HG03439 (cell line): ENCODE data around the gene RPS29.
"Not testable (repeated sequence)": the region's sequence is repeated elsewhere in the genome, so short reads cannot be mapped to it uniquely, and the experiment has no call there.

Experiments
- ATAC-seq: cut with Tn5 transposase; IDR thresholded peaks from one replicate; pipeline ENCODE4 v1.9.1; 2021; ENCODE audit warnings: mild to moderate bottlenecking, moderate library complexity; ENCODE audit not compliant: unreplicated experiment

RPS29 gene

GRCh38 chr14:49598485-49599300 is 12.5 kb upstream of the RPS29 start, which contains the start of gene LRR1:
TSS of gene LRR1 (plus strand) at chr14:49598940. CDS start at chr14:49599021, 81 bp downstream.
- peak; percentile 64 for ATAC-seq

DNA sequence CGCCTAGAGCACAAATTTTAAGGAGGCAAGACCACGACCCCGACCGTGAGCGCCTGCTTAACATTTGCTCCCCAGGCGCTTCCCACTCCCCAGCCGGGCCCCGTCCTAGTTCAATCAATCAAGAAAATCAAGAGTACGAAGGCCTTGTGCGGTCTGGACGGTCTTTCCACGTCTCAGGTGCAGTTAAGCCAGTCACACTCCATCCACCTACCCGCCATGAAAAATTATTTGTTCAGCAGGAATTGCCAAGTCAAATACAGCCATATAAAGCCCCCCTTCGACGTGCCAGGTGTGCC is 12.0 kb upstream of the RPS29 start:
- ATAC-seq = no peak

DNA sequence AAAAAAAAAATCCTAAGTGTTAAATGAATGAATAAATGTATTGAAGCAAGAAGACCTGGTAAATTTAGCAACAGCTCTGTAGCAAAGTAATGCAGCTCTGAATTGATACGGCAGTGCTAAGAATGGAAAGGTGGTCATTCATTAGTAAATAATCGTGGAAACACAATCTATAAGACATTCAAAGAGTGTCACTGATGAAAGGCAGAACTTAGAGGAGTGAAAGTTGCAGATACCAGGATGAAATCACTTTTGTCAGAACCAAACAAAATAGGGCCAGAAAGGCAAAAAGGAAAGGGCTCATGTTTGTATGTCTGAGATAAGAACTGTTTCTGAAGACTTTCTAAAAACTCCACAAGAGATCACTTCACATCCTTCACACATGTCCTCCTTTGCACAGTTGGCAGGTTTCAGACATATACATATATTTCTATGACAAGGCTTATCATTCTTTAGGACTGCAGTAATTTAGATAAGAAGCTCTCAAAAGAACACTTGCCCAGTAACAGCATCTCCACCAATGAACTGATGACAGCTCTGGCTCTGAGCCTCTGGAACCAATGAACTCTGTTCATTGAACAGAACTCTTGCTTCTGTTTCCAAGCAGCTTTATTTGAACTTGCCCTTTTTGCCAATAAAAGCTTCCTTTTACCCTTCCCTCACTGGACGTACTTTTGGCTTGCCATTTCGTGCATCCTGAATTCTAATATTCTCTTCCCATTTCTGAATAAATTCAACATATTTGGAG is 8.3 kb upstream of the RPS29 start:
- peak; percentile 24 for ATAC-seq

- ATAC-seq = no peak
These were observed 6.8 kb upstream of the RPS29 start for GRCh38 chr14:49593016-49593415.

- no peak for ATAC-seq
These were observed 3.2 kb upstream of the RPS29 start for GRCh38 chr14:49589387-49589786.

- peak; percentile 53 for ATAC-seq
These were observed 687 bp upstream of the RPS29 start for GRCh38 chr14:49586673-49587460.

- not testable (repeated sequence) for ATAC-seq
These were observed 1.1 kb downstream of the RPS29 start for GRCh38 chr14:49584981-49585640.

DNA sequence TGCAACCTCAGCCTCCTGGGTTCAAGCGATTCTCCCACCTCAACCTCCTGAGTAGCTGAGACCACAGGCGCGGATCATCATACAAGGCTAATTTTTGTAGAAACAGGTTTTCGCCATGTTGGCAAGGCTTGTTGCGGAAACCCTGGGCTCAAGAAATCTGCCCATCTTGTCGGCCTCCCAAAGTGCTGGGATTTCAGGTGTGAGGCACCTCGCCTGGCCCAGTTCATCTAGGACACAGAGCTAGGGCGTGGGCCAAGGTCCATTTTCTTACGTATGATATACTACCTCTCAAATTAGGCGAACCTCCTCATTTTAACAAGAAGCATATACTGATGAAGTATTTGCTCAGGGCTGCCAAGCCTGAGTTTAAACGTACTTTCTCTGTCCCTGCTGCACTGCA is 2.1 kb downstream of the RPS29 start:
- no peak for ATAC-seq

DNA sequence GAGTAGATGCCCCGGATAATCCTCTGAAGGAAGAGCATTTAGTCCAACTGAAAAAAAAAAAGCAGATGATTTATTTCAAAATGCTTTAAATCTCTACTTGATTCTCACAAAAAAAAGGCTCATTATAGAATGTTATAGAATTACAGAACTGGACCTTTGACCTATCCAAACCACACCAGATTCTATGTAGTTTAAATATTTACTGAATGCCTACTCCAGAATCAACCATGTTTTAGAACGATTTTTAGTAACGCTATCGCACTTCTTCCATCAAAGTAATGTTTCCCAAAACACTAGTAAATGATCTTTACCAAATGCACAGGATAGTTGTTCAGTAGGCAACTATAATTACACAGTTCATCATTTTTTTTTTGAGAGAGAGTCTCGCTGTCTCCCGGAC is 2.6 kb downstream of the RPS29 start:
- no peak for ATAC-seq

GRCh38 chr14:49582113-49582977 is 3.8 kb downstream of the RPS29 start:
- ATAC-seq = no peak

DNA sequence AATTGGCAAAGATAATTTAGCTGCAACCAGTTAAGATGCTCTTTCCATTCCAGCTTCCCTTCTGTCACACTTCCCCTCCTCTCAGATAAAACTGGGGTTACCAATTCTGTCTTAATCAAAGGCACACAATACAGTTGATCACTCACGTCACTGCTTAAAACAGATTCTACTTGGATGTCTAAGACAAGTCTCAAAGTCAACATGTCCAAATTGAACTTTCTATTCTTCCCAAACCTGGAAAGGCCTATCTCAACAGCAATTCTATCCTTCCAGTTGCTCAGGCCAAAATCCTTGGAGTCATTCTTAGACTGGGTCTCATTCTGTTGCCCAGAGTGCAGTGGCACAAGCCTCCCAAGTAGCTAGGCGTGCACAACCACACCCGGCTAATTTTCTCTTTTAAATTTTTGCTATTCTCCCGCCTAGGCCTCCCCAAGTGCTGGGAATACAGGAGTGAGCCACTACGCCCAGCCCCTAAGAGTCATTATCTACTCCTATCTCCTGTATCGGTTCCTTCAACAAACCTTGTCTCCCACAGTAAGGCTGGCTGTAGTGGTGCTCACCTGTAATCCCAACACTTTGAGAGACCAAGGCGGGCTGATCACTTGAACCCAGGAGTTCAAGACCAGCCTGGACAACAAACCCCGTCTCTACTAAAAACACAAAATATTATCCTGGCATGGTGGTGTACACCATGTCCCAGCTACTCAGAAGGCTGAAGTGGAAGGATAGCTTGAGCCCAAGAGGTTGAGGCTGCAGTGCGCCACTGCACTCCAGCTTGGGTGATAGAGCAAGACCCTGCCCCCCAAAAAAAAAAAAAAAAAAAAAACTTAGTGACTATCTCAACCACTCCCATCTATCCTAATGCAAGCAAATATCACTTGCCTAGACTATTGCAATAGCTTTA is 4.7 kb downstream of the RPS29 start:
- no peak for ATAC-seq

GRCh38 chr14:49579841-49580240 is 6.3 kb downstream of the RPS29 start:
- ATAC-seq = no peak

GRCh38 chr14:49578141-49578540 is 8.0 kb downstream of the RPS29 start:
- ATAC-seq = no peak

- no peak for ATAC-seq
These were observed 12.1 kb downstream of the RPS29 start for GRCh38 chr14:49574038-49574437.

- no peak for ATAC-seq
These were observed 16.9 kb downstream of the RPS29 start for GRCh38 chr14:49569281-49569680.

- ATAC-seq = no peak
These were observed 19.5 kb downstream of the RPS29 start for GRCh38 chr14:49566714-49567113.

GRCh38 chr14:49559979-49560768 is 26.0 kb downstream of the RPS29 start:
- no peak for ATAC-seq

- no peak for ATAC-seq
These were observed 32.3 kb downstream of the RPS29 start for GRCh38 chr14:49553892-49554291.
